ENCODE measurements around the gene LPCAT1.

Gene LPCAT1

GRCh38 chr5:1502046-1502736 lies 21.6 kb downstream of the LPCAT1 start:
- Histone ChIP-seq H3K9me2 (replicated peaks; ENCODE audit: low read depth, low read length) (no peaks in the 10 kb centered on the region), H3F3A (ENCODE audit: low read depth) (no peaks in the 10 kb centered on the region), H3K36me3 (ENCODE audit: insufficient read depth, low read length) (peaks cover 49% of the 10 kb centered on the region; the same call in 1 of the 2 replicates), H3K79me2 (ENCODE audit: insufficient read depth, low read length) (peaks cover 86% of the 10 kb centered on the region), H3K27me3 (ENCODE audit: insufficient read depth, low read length, poor library complexity, severe bottlenecking) (no peaks in the 10 kb centered on the region), H2AFZ (ENCODE audit: low read length) (no peak overlapping the region), H3K9me3 (ENCODE audit: insufficient read depth, low read depth, low read length) (no peaks in the 10 kb centered on the region), H3K4me2 (ENCODE audit: low read depth, low read length, poor library complexity, severe bottlenecking) (no peak overlapping the region), H3K9ac (ENCODE audit: low read depth, low read length, poor library complexity, severe bottlenecking) (no peak overlapping the region), H4K20me1 (ENCODE audit: insufficient read depth, low read length, poor library complexity, severe bottlenecking) (peaks cover 55% of the 10 kb centered on the region), H3K4me1 (ENCODE audit: insufficient read depth, low read length, poor library complexity, severe bottlenecking) (no peaks in the 10 kb centered on the region), H3K4me3 (ENCODE audit: low read length, poor library complexity, severe bottlenecking) (no peak overlapping the region)
- TF ChIP-seq EZH2phosphoT487 (IDR thresholded peaks at IDR 0.05; ENCODE audit: borderline replicate concordance), result no peak
- TF ChIP-seq, protein P1, sequence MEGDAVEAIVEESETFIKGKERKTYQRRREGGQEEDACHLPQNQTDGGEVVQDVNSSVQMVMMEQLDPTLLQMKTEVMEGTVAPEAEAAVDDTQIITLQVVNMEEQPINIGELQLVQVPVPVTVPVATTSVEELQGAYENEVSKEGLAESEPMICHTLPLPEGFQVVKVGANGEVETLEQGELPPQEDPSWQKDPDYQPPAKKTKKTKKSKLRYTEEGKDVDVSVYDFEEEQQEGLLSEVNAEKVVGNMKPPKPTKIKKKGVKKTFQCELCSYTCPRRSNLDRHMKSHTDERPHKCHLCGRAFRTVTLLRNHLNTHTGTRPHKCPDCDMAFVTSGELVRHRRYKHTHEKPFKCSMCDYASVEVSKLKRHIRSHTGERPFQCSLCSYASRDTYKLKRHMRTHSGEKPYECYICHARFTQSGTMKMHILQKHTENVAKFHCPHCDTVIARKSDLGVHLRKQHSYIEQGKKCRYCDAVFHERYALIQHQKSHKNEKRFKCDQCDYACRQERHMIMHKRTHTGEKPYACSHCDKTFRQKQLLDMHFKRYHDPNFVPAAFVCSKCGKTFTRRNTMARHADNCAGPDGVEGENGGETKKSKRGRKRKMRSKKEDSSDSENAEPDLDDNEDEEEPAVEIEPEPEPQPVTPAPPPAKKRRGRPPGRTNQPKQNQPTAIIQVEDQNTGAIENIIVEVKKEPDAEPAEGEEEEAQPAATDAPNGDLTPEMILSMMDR (conservative IDR thresholded peaks at IDR 0.05; ENCODE audit: low read length), result no peak

DNA sequence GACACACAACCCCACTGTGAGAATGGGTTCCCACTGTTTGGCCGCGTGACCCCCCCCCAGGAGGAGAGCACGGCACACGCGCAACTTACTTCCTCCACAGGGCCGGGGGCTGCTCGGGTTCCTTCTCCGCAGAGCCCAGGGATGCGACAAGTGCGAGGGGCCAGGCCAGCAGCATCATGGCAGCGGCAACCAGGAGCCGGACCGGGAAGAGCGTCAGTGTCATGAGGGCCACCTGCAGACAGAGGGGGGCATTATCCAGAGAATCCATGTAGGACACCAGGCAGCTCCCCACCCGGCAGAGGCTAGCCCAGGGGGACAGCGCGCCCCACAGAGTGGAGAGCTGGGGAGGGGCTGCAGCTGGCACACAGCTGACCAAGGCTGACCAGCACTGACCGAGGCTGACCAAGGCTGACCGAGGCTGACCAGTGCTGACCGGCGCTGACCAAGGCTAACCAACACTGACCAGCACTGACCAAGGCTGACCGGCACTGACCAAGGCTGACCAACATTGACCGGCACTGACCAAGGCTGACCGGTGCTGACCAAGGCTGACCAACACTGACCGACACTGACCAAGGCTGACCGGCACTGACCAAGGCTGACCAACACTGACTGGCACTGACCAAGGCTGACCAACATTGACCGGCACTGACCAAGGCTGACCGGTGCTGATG lies 22.3 kb downstream of the LPCAT1 start:
- no peaks in the 10 kb centered on the region for H3K9me3 ChIP-seq (ENCODE audit: insufficient read depth, low read depth, low read length)
- H3K4me1 ChIP-seq (ENCODE audit: insufficient read depth, low read length, poor library complexity, severe bottlenecking), result no peaks in the 10 kb centered on the region
- no peak overlapping the region for H3K9ac ChIP-seq (ENCODE audit: low read depth, low read length, poor library complexity, severe bottlenecking)
- TF ChIP-seq, protein P1 (conservative IDR thresholded peaks at IDR 0.05; ENCODE audit: low read length), result no peak
- TF ChIP-seq EZH2phosphoT487 (IDR thresholded peaks at IDR 0.05; ENCODE audit: borderline replicate concordance), result no peak
- no peak overlapping the region for H3K4me3 ChIP-seq (ENCODE audit: low read length, poor library complexity, severe bottlenecking)
- peaks cover 86% of the 10 kb centered on the region for H3K79me2 ChIP-seq (ENCODE audit: insufficient read depth, low read length)
- H3K4me2 ChIP-seq (ENCODE audit: low read depth, low read length, poor library complexity, severe bottlenecking), result no peak overlapping the region
- H3K27me3 ChIP-seq (ENCODE audit: insufficient read depth, low read length, poor library complexity, severe bottlenecking), result no peaks in the 10 kb centered on the region
- H4K20me1 ChIP-seq (ENCODE audit: insufficient read depth, low read length, poor library complexity, severe bottlenecking), result peaks cover 55% of the 10 kb centered on the region
- H3K9me2 ChIP-seq (replicated peaks; ENCODE audit: low read depth, low read length), result no peaks in the 10 kb centered on the region
- no peaks in the 10 kb centered on the region for H3F3A ChIP-seq (ENCODE audit: low read depth)
- H2AFZ ChIP-seq (ENCODE audit: low read length), result no peak overlapping the region
- peaks cover 56% of the 10 kb centered on the region; the same call in 1 of the 2 replicates for H3K36me3 ChIP-seq (ENCODE audit: insufficient read depth, low read length)

- Histone ChIP-seq H3F3A (ENCODE audit: low read depth) (no peaks in the 10 kb centered on the region), H2AFZ (ENCODE audit: low read length) (no peak overlapping the region), H3K9me2 (replicated peaks; ENCODE audit: low read depth, low read length) (no peaks in the 10 kb centered on the region), H4K20me1 (ENCODE audit: insufficient read depth, low read length, poor library complexity, severe bottlenecking) (peaks cover 48% of the 10 kb centered on the region), H3K36me3 (ENCODE audit: insufficient read depth, low read length) (peaks cover 57% of the 10 kb centered on the region; the same call in 1 of the 2 replicates), H3K4me1 (ENCODE audit: insufficient read depth, low read length, poor library complexity, severe bottlenecking) (peaks cover 2% of the 10 kb centered on the region), H3K4me2 (ENCODE audit: low read depth, low read length, poor library complexity, severe bottlenecking) (no peak overlapping the region), H3K9me3 (ENCODE audit: insufficient read depth, low read depth, low read length) (no peaks in the 10 kb centered on the region), H3K9ac (ENCODE audit: low read depth, low read length, poor library complexity, severe bottlenecking) (no peak overlapping the region), H3K79me2 (ENCODE audit: insufficient read depth, low read length) (peaks cover 83% of the 10 kb centered on the region), H3K4me3 (ENCODE audit: low read length, poor library complexity, severe bottlenecking) (no peak overlapping the region), H3K27me3 (ENCODE audit: insufficient read depth, low read length, poor library complexity, severe bottlenecking) (no peaks in the 10 kb centered on the region)
- TF ChIP-seq, protein P1 (conservative IDR thresholded peaks at IDR 0.05; ENCODE audit: low read length), result no peak
- no peak for TF ChIP-seq EZH2phosphoT487 (IDR thresholded peaks at IDR 0.05; ENCODE audit: borderline replicate concordance)
Measured at GRCh38 chr5:1500411-1501091, 23.2 kb downstream of the LPCAT1 start.

Measured in Loucy (cell line).